Transverse colon (tissue), 4 donors: ENCODE data around the gene NIT1. TPM values are rescaled to one million over a fixed set of nuclear protein-coding genes. Genes with fewer than 3 reads are reported as not detected.

ENCODE experiments used
- DNase-seq: peaks from one replicate; pipeline ENCODE4 v3.0.0-alpha.2; 2019
- H3K27ac ChIP-seq, 4 donors: fragments of 200-600 bp; sonication (generic); 2 replicates each; pipeline ENCODE4 v1.5.1; 2016 to 2018; ENCODE audit warnings: inconsistent platforms in 4 of 4
- H3K27me3 ChIP-seq: fragments of 200-600 bp; sonication (generic); 2 replicates; pipeline ENCODE4 v1.5.1; 2017; ENCODE audit warnings: inconsistent platforms
- H3K36me3 ChIP-seq, 4 donors: fragments of 200-600 bp; sonication (generic); 2 replicates each; pipeline ENCODE4 v1.5.1; 2017 to 2019; ENCODE audit warnings: inconsistent platforms in 4 of 4
- H3K4me1 ChIP-seq, 4 donors: fragments of 200-600 bp; sonication (generic); 2 replicates each; pipeline ENCODE4 v1.5.1; 2017 to 2020; ENCODE audit warnings: inconsistent platforms in 4 of 4
- H3K4me3 ChIP-seq, 4 donors: fragments of 200-600 bp; sonication (generic); 1 replicate in 1 of 4; 2 replicates in 3 of 4; pipeline versions ENCODE4 v1.5.1 to v1.6.1; 2017 to 2019; ENCODE audit warnings: inconsistent platforms in 4 of 4
- H3K9me3 ChIP-seq, 2 donors: fragments of 200-600 bp; sonication (generic); 2 replicates each; pipeline ENCODE4 v1.5.1; 2017 to 2019; ENCODE audit warnings: inconsistent platforms in 2 of 2
- CTCF ChIP-seq, 5 experiments: fragments of 200-600 bp in 3 of 5; fragments of 450-650 bp in 2 of 5; sonication (generic) in 3 of 5; IDR thresholded peaks; 1 replicate in 2 of 5; 2 replicates in 3 of 5; pipeline ENCODE4 v1.5.1; 2016 to 2017; ENCODE audit warnings: antibody characterized with exemption in 5 of 5, inconsistent platforms in 3 of 5, mild to moderate bottlenecking in 2 of 5, moderate library complexity in 1 of 5
- EP300 ChIP-seq: sonication (generic); formaldehyde crosslinking; IDR thresholded peaks from one replicate; pipeline ENCODE4 v1.6.1; 2017; ENCODE audit warnings: antibody characterized with exemption, low read depth
- POLR2A ChIP-seq: fragments of 450-650 bp; IDR thresholded peaks from one replicate; pipeline ENCODE4 v1.6.1; 2016; ENCODE audit warnings: antibody characterized with exemption, mild to moderate bottlenecking, moderate library complexity
- POLR2AphosphoS5 ChIP-seq, 3 donors: sonication (generic); formaldehyde crosslinking; IDR thresholded peaks; one replicate each; pipeline ENCODE4 v1.6.1; 2016; ENCODE audit warnings: antibody characterized with exemption in 3 of 3
- WGBS, 2 donors: methylation state at CpG; one replicate each; pipeline ENCODE4 v1.1.5; 2018; ENCODE audit warnings: low coverage in 1 of 2; 5-methylcytosine and 5-hydroxymethylcytosine counted together
- in situ Hi-C, 4 donors: fragments of 200-750 bp; cut with MboI; loops; one replicate each; pipeline versions ENCODE4 v1.15.0 to v1.15.1; 2017; ENCODE audit warnings: low sequenced_read_pairs in 3 of 4, low pct_ligation_motif_present in 1 of 4, low pct_unique_long_range_greater_than_20kb in 1 of 4
- intact Hi-C: fragments of 100-400 bp; cut with DNase I; formaldehyde crosslinking; loops from one replicate; pipeline ENCODE4 v1.15.1; 2023; ENCODE audit warnings: low total_unique reads
- total RNA-seq, 4 donors: library from RNA; depleted of rRNA; stranded (reverse); fragments of >200 nt; gene quantifications; one replicate each; pipeline ENCODE4 v1.1.0, GENCODE V29; 2016

NIT1 gene
- total RNA-seq, 4 donors from 2014 or later: 45.6 to 83.0 (median 75.4) TPM

- no peak for TF ChIP-seq POLR2AphosphoS5 (IDR thresholded peaks at IDR 0.05)
- no peak for TF ChIP-seq CTCF (IDR thresholded peaks at IDR 0.05)
- DNase-seq: no peak
- intact Hi-C loops: no loop called here
- 47 to 50% methylated on average over 1 of the region's 1 CpG for WGBS, 2 donors
- in situ Hi-C loops: no loop called here
- Histone ChIP-seq H3K9me3 (no peaks in the 10 kb centered on the region), H3K27ac (peak overlapping the region in 1 of 4 donors; percentile 95), H3K4me1 (peaks cover 19 to 55% (median 28%) of the 10 kb centered on the region in 4 donors), H3K4me3 (no peak overlapping the region), H3K27me3 (no peaks in the 10 kb centered on the region), H3K36me3 (peaks cover 0 to 22% (median 3%) of the 10 kb centered on the region in 4 donors)
These were observed 12.4 kb downstream of the NIT1 start for GRCh38 chr1:161130266-161130665.

GRCh38 chr1:161131523-161132409 is 13.9 kb downstream of the NIT1 start:
- Histone ChIP-seq H3K36me3 (peaks cover 0 to 22% (median 3%) of the 10 kb centered on the region in 4 donors), H3K4me1 (peaks cover 19 to 55% (median 28%) of the 10 kb centered on the region in 4 donors), H3K27me3 (no peaks in the 10 kb centered on the region), H3K9me3 (no peaks in the 10 kb centered on the region), H3K4me3 (peak overlapping the region; percentile 60 to 79 (median 74)), H3K27ac (peak overlapping the region; percentile 91 to 95 (median 94))
- no peak for DNase-seq
- WGBS, 2 donors: 1 to 7% methylated on average over 14 to 21 of the region's 22 CpGs
- TF ChIP-seq EP300: no peak
- in situ Hi-C loops: no loop called here
- intact Hi-C loops: no loop called here

- intact Hi-C loops (no loop called here), in situ Hi-C loops (no loop called here)
- 0 to 1% methylated on average over 11 to 39 of the region's 68 CpGs for WGBS, 2 donors
- TF ChIP-seq POLR2A (peak; percentile 57), CTCF (IDR thresholded peaks at IDR 0.05) (peak in 1 of 5 experiments; percentile 10), POLR2AphosphoS5 (IDR thresholded peaks at IDR 0.05) (peak; percentile 29 to 57 (median 54)), EP300 (peak; percentile 48)
- peak; percentile 94 for DNase-seq
- H3K27ac ChIP-seq: peak within 1 kb of the TSS; percentile 91 to 95 (median 94)
- peaks cover 19 to 48% (median 28%) of the 10 kb centered on the region in 4 donors for H3K4me1 ChIP-seq
- no peaks in the 10 kb centered on the region for H3K9me3 ChIP-seq
- peak within 1 kb of the TSS; percentile 60 to 79 (median 74) for H3K4me3 ChIP-seq
- H3K36me3 ChIP-seq: peaks cover 0 to 15% (median 3%) of the 10 kb centered on the region in 4 donors
- H3K27me3 ChIP-seq: no peaks in the 10 kb centered on the region
These were observed 14.7 kb downstream of the NIT1 start, which contains the start of gene DEDD for GRCh38 chr1:161132410-161133219. Gene DEDD, minus strand, starts transcription at chr1:161132667. Its CDS starts 8,205 bp downstream, at chr1:161124462.

GRCh38 chr1:161133220-161133740 is 15.4 kb downstream of the NIT1 start:
- DNase-seq: no peak
- no peaks in the 10 kb centered on the region for H3K9me3 ChIP-seq
- TF ChIP-seq POLR2A: no peak
- H3K36me3 ChIP-seq: peaks cover 0 to 9% (median 2%) of the 10 kb centered on the region in 4 donors
- peak overlapping the region; percentile 60 to 79 (median 74) for H3K4me3 ChIP-seq
- H3K4me1 ChIP-seq: peaks cover 19 to 41% (median 28%) of the 10 kb centered on the region in 4 donors
- in situ Hi-C loops (no loop called here), intact Hi-C loops (no loop called here)
- no peaks in the 10 kb centered on the region for H3K27me3 ChIP-seq
- H3K27ac ChIP-seq: peak overlapping the region; percentile 91 to 95 (median 94)
- WGBS, 2 donors: 2 to 5% methylated on average over 9 to 11 of the region's 11 CpGs
